Cerebellar nuclear complex (tissue), 1 donor: ENCODE measurements around the gene ISX.
"Not testable (repeated sequence)": the region's sequence is repeated elsewhere in the genome, so short reads cannot be mapped to it uniquely, and the experiment has no call there.

Experiments
- DNase-seq, 2 experiments: peaks; one replicate each; lab custom pipeline; 2025; lab: John Stamatoyannopoulos, UW

ISX gene

GRCh38 chr22:35065796-35066218, at the start of gene ISX:
Gene ISX, plus strand, starts transcription at chr22:35066158. Its CDS starts 930 bp downstream, at chr22:35067088.
- no peak for DNase-seq

GRCh38 chr22:35016909-35017308, 49.0 kb upstream of the ISX start:
- no peak for DNase-seq

DNA sequence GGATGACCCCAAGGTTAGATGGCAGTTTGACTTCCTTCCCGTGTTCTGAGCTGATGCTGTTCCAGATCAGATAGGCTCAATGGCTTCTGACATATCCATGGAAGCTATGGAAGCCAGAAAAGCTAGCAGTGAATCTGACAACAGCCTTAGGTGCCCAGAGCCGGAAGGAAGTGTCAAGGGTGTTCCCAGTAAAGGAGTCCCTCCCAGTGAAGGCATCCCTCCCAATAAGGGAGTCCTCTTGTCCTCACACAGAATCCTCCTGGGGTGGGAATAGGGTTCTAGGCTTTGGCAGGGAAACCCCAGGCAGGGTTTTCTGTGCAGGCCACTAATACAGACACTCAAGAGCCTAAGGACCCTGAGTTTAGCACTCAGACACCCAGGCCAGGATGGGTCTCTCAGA, 47.0 kb upstream of the ISX start:
- DNase-seq: no peak

GRCh38 chr22:35020517-35020916, 45.4 kb upstream of the ISX start:
- no peak for DNase-seq

DNA sequence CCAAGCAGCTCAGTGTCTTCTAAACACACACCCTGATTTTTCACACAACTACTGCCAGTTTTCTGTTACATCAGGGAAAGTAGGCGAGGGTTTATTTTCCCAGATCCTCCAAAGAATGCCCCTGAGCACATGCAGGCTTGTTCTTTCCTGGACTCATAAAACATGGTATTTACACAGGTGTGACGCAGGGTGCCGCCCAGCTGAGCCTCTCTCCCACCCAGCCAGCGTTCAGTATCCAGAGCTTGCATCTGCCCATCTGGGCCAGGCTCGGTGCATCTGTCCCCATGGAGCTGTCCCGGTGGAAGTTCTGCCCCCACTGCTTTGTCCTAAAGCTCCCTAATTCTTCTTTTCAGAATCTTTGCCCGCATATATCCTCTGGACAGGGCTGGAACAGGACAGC, 44.8 kb upstream of the ISX start:
- no peak for DNase-seq

- no peak for DNase-seq
Measured at GRCh38 chr22:35022291-35022690, 43.7 kb upstream of the ISX start.

DNA sequence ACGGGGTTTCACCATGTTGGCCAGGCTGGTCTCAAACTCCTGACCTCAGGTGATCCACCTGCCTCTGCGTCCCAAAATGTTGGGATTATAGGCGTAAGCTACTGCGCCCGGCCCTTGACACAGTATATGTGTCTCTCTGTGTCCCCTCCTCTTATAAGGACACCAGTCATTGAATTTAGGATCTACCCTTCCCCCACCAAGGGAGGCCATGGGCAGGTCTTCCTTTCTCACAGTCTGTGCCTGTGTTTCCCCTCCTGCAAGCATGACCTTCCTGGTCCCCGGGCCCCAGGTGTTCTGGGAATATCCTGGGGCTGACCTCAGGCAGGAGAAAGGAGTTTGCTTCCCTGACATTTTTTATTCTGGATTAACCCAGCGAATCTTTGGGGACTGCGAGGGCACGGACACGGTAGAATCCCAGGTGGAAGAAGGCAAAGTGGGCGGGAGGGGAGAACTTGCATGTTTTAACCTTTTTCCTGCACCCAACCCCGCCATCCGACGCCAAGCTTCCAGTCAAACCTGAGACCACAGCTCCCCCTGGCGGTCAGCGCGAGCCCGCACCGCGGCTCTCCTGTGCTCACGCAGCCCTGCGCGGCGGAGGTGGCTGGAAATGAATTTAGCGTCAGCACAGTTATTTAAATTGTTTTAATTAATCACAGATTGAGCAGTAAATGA, 42.1 kb upstream of the ISX start:
- no peak for DNase-seq

DNA sequence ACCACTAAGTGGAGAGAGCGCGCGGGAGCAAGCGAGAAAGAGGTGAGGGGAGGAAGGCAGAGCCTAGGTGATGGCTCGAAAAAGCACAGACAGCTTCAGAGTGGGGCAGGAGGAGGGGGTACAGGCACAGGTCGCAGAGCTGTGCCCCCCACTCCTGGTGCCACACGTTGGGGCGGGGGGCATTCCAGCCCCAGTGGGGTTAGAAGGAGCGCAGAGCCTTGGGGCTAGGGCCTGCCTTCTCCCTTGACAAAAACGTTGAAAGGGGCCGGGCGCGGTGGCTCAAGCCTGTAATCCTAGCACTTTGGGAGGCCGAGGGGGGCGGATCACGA, 41.6 kb upstream of the ISX start:
- no peak for DNase-seq

DNA sequence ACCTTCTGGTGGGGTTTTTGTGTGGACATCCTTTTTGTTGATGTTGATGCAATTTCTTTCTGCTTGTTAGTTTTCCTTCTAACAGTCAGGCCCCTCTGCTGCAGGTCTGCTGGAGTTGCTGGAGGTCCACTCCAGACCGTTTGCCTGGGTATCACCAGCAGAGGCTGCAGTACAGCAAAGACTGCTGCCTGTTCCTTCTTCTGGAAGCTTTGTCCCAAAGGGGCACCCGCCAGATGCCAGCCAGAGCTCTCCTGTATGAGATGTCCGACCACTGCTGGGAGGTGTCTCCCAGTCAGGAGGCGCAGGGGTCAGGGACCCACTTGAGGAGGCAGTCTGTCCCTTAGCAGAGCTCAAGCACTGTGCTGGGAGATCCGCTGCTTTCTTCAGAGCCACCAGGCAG, 35.8 kb upstream of the ISX start:
- DNase-seq: not testable (repeated sequence)

DNA sequence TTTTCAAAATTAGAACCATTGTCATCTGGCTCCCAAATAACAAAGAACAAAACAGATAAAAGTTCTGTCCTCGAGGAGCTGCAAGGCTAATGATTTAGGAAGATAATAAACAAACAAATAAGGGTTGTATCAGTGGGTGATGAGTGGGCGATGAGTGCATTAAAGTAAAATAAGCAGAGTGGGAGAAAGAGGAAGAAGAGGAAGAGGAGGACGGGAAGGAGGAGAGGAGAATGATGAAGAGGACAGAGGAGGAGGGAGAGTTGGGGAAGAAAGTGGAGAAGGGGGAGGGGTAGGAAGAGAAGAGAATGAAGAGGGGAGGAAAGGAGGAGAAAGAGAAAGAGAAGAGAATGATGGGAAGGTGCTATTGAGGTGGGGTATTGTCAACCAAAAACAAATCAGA, 33.4 kb upstream of the ISX start:
- no peak for DNase-seq

GRCh38 chr22:35033635-35034296, 32.2 kb upstream of the ISX start:
- DNase-seq: no peak

DNA sequence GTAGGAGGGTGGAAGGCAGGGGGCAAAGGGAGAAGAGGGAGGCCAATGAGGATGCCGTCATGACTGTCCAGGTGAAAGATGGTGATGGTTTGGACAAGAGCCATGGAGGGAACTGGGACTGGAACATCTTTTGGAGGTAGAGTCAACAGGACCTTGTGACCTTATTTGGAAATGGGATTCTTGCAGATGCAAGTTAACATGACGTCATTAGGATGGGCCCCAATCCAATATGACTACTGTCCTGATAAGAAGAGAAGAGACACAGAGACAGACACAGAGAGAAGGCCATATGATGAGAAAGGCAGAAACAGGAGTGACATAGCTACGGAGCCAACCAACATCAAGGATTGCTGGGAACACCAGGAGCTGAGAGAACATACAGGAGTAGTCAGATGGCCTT, 31.0 kb upstream of the ISX start:
- DNase-seq: no peak

DNA sequence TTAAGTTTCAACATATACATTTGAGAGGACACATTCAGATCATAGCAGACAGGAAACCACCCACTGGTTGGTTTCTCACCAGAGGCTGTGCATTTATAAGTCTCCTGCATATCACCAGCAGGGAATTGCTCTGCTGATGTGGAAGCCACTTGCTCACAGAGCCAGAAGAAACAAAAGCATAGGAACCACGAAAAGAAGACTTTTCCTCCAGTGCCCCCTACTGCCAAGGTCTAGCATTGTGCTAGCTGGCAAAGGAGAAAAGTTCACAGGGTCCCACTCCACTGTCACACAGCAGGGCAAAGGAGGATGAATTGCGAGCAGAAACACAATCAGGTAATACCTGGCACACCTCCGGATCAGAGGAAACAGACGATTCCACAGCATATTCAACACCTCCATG, 28.9 kb upstream of the ISX start:
- no peak for DNase-seq

DNA sequence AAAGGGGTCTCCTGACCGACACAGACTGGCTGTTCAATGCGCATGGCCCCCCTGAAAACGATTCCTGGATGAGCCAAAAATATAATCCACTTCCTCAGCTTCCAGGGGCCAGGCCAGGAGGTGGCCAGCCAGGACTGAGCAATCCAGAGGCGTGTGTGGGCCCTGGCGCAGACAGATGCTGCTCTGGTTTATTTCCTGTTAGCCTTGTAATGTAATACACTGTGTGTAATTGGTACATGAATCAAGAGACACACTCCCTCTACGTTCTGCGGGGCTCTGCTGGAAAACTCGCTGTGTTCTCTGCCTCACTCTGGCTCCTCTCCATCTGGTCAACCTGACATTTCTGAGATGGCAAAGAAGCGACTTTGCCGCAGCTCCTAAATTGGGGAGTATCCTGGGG, 26.3 kb upstream of the ISX start:
- no peak for DNase-seq

GRCh38 chr22:35043252-35043933, 22.6 kb upstream of the ISX start:
- no peak for DNase-seq

DNA sequence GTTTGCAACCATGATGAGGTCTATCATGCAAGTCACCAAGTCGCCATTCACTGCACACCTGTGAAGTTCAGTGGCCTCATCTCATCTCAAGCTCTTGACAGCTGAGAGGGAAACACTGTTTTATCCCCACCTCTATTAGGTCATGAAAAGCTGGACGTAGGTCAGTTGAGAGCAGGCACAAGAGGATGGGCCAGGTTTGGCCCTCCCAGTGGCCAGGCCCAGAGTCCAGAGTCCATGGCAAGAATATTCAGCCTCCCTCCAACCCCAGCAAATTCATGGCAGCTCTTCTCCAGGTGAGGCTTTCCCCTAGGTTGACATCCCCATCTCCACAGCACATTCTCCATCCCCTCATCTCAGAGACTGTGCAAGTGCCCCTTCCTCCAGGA, 22.0 kb upstream of the ISX start:
- DNase-seq: no peak

DNA sequence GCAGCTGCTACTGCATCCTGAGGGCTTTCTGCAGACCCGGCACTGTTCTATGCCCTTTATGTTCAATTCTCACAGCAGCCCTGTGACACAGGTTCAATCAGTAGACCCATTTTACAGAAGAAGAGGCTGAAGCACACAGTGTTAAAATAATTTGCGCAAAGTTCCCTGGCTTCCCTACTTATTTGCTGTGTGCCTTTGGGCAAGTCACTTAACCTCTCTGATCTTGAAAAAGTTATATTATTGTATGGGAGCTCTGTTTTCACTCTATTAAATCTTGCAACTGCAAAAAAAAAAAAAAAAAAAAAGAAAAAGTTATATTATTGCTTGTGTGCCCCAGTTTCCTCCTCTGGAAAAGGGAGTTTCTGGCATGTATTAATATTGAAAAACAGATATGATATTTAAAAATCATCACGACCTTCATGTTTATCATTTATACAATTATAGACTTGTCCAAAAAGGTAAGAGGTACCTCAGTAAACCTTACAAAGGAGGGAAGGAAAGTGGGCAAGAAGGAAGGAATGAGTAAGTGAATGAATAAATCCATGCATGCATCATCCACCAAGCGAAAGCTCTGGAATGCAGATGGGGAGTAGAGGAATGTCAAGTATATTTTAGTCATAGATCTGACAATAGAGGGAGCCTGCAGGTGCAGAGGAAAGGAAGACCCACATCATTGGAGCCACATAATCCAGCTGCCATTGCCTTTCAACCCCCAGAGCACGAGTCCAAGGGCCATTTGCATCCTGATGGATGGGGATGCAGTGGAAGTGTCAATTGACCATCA, 21.2 kb upstream of the ISX start:
- no peak for DNase-seq

- no peak for DNase-seq
Measured at GRCh38 chr22:35045451-35045850, 20.5 kb upstream of the ISX start.

- no peak for DNase-seq
Measured at GRCh38 chr22:35046744-35047462, 19.1 kb upstream of the ISX start.

DNA sequence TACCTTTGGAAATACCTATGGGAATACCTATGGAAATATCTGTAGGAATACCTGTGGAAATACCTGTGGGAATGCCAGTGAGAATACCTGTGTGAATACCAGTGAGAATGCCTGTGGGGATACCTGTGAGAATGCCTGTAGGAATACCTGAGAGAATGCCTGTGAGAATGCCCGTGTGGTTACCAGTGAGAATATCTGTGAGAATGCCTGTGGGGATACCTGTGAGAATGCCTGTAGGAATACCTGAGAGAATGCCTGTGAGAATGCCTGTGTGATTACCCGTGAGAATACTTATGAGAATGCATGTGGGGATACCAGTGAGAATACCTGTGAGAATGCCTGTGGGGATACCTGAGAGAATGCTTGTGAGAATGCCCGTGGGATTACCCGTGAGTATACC, 15.9 kb upstream of the ISX start:
- DNase-seq: not testable (repeated sequence)

GRCh38 chr22:35051013-35051535, 14.9 kb upstream of the ISX start:
- DNase-seq: no peak

- DNase-seq: no peak
Measured at GRCh38 chr22:35051791-35052190, 14.2 kb upstream of the ISX start.
